ENCODE results near the gene CST5. TPM values are rescaled to one million over a fixed set of nuclear protein-coding genes. Genes with fewer than 3 reads are reported as not detected.

Gene CST5
- total and polyA plus RNA-seq, 2 experiments from 2014 or later = not detected

DNA sequence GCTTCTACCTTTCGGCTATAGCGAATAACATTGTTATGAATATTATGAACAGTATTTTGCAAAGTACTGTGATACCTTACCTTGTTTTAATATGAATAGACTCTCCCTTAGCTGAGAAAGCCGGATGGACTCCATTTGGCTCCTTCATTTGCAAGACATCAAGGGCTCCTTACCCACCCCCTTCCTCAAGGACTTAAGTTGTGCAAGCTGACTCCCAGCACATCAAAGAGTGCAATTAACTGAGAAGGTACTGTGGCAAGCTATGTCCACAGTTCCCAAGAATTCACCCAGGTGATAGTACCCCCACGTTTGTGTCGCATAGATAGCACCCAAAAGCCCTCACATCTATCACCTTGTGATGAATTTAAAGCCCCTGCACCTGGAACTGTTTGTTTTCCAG is 11.2 kb downstream of the CST5 start:
- peak overlapping the region; percentile 43; the same call in 1 of the 2 replicates for H3K27ac Mint-ChIP-seq
- Histone ChIP-seq H3K36me3 (ENCODE audit: insufficient read depth) (no peaks in the 10 kb centered on the region), H3K4me2 (peak overlapping the region; percentile 60), H3K4me3 (peak overlapping the region; percentile 26), H3K27ac (ENCODE audit: low read depth) (no peak overlapping the region), H3K79me2 (replicated peaks; ENCODE audit: insufficient read depth) (no peaks in the 10 kb centered on the region), H3F3A (replicated peaks; ENCODE audit: low read depth) (no peaks in the 10 kb centered on the region), H3K27me3 (ENCODE audit: insufficient read depth) (no peaks in the 10 kb centered on the region), H3K9me2 (ENCODE audit: insufficient read depth) (no peaks in the 10 kb centered on the region; the same call in 1 of the 2 replicates), H2AFZ (no peak overlapping the region), H3K4me1 (ENCODE audit: insufficient read depth) (peaks cover 51% of the 10 kb centered on the region), H4K20me1 (replicated peaks; ENCODE audit: insufficient read depth) (no peaks in the 10 kb centered on the region)
- peaks cover 13% of the 10 kb centered on the region for H3K27me3 Mint-ChIP-seq (ENCODE audit: insufficient read depth, low read depth, poor library complexity)
- peaks cover 61% of the 10 kb centered on the region for H3K4me1 Mint-ChIP-seq
- TF ChIP-seq POLR2AphosphoS5 (IDR thresholded peaks at IDR 0.05; ENCODE audit: low read depth) (0 out of 2 replicates have a peak, but pooled peaks have one; percentile 30), CREB1 (CRISPR knock-in tag; IDR thresholded peaks at IDR 0.05; ENCODE audit: low read depth) (no peak), CTCF (conservative IDR thresholded peaks at IDR 0.05; ENCODE audit: low read depth in 2 of 2) (no peak), ZNF114 (CRISPR knock-in tag; IDR thresholded peaks at IDR 0.05) (no peak), NANOG (IDR thresholded peaks at IDR 0.05; ENCODE audit: borderline replicate concordance) (peak; percentile 75; the same call in 1 of the 2 replicates), ZNF331 (CRISPR knock-in tag; IDR thresholded peaks at IDR 0.05; ENCODE audit: low read depth) (no peak), STAT1 (IDR thresholded peaks at IDR 0.05; ENCODE audit: unreplicated experiment) (no peak), JUNB (IDR thresholded peaks at IDR 0.05; ENCODE audit: unreplicated experiment) (no peak), EZH2phosphoT487 (IDR thresholded peaks at IDR 0.05; ENCODE audit: unreplicated experiment) (no peak), EZH2 (IDR thresholded peaks at IDR 0.05; ENCODE audit: low read depth, unreplicated experiment) (no peak)
- TF ChIP-seq, protein P1, sequence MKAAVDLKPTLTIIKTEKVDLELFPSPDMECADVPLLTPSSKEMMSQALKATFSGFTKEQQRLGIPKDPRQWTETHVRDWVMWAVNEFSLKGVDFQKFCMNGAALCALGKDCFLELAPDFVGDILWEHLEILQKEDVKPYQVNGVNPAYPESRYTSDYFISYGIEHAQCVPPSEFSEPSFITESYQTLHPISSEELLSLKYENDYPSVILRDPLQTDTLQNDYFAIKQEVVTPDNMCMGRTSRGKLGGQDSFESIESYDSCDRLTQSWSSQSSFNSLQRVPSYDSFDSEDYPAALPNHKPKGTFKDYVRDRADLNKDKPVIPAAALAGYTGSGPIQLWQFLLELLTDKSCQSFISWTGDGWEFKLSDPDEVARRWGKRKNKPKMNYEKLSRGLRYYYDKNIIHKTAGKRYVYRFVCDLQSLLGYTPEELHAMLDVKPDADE (IDR thresholded peaks at IDR 0.05) = peak; percentile 45; the same call in 1 of the 2 replicates
- TF ChIP-seq, protein P2, sequence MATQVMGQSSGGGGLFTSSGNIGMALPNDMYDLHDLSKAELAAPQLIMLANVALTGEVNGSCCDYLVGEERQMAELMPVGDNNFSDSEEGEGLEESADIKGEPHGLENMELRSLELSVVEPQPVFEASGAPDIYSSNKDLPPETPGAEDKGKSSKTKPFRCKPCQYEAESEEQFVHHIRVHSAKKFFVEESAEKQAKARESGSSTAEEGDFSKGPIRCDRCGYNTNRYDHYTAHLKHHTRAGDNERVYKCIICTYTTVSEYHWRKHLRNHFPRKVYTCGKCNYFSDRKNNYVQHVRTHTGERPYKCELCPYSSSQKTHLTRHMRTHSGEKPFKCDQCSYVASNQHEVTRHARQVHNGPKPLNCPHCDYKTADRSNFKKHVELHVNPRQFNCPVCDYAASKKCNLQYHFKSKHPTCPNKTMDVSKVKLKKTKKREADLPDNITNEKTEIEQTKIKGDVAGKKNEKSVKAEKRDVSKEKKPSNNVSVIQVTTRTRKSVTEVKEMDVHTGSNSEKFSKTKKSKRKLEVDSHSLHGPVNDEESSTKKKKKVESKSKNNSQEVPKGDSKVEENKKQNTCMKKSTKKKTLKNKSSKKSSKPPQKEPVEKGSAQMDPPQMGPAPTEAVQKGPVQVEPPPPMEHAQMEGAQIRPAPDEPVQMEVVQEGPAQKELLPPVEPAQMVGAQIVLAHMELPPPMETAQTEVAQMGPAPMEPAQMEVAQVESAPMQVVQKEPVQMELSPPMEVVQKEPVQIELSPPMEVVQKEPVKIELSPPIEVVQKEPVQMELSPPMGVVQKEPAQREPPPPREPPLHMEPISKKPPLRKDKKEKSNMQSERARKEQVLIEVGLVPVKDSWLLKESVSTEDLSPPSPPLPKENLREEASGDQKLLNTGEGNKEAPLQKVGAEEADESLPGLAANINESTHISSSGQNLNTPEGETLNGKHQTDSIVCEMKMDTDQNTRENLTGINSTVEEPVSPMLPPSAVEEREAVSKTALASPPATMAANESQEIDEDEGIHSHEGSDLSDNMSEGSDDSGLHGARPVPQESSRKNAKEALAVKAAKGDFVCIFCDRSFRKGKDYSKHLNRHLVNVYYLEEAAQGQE (IDR thresholded peaks at IDR 0.05; ENCODE audit: unreplicated experiment) = no peak
- TF ChIP-seq, protein P3, sequence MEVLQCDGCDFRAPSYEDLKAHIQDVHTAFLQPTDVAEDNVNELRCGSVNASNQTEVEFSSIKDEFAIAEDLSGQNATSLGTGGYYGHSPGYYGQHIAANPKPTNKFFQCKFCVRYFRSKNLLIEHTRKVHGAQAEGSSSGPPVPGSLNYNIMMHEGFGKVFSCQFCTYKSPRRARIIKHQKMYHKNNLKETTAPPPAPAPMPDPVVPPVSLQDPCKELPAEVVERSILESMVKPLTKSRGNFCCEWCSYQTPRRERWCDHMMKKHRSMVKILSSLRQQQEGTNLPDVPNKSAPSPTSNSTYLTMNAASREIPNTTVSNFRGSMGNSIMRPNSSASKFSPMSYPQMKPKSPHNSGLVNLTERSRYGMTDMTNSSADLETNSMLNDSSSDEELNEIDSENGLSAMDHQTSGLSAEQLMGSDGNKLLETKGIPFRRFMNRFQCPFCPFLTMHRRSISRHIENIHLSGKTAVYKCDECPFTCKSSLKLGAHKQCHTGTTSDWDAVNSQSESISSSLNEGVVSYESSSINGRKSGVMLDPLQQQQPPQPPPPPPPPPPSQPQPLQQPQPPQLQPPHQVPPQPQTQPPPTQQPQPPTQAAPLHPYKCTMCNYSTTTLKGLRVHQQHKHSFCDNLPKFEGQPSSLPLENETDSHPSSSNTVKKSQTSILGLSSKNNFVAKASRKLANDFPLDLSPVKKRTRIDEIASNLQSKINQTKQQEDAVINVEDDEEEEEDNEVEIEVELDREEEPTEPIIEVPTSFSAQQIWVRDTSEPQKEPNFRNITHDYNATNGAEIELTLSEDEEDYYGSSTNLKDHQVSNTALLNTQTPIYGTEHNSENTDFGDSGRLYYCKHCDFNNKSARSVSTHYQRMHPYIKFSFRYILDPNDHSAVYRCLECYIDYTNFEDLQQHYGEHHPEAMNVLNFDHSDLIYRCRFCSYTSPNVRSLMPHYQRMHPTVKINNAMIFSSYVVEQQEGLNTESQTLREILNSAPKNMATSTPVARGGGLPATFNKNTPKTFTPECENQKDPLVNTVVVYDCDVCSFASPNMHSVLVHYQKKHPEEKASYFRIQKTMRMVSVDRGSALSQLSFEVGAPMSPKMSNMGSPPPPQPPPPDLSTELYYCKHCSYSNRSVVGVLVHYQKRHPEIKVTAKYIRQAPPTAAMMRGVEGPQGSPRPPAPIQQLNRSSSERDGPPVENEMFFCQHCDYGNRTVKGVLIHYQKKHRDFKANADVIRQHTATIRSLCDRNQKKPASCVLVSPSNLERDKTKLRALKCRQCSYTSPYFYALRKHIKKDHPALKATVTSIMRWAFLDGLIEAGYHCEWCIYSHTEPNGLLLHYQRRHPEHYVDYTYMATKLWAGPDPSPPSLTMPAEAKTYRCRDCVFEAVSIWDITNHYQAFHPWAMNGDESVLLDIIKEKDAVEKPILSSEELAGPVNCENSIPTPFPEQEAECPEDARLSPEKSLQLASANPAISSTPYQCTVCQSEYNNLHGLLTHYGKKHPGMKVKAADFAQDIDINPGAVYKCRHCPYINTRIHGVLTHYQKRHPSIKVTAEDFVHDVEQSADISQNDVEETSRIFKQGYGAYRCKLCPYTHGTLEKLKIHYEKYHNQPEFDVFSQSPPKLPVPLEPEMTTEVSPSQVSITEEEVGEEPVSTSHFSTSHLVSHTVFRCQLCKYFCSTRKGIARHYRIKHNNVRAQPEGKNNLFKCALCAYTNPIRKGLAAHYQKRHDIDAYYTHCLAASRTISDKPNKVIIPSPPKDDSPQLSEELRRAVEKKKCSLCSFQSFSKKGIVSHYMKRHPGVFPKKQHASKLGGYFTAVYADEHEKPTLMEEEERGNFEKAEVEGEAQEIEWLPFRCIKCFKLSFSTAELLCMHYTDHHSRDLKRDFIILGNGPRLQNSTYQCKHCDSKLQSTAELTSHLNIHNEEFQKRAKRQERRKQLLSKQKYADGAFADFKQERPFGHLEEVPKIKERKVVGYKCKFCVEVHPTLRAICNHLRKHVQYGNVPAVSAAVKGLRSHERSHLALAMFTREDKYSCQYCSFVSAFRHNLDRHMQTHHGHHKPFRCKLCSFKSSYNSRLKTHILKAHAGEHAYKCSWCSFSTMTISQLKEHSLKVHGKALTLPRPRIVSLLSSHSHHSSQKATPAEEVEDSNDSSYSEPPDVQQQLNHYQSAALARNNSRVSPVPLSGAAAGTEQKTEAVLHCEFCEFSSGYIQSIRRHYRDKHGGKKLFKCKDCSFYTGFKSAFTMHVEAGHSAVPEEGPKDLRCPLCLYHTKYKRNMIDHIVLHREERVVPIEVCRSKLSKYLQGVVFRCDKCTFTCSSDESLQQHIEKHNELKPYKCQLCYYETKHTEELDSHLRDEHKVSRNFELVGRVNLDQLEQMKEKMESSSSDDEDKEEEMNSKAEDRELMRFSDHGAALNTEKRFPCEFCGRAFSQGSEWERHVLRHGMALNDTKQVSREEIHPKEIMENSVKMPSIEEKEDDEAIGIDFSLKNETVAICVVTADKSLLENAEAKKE (CRISPR knock-in tag; IDR thresholded peaks at IDR 0.05) = no peak
- ATAC-seq (peak; percentile 28; the same call in 2 of the 3 replicates), DNase-seq (ENCODE audit: low spot score) (peak; percentile 55)
- peak overlapping the region; percentile 53 for H3K4me3 Mint-ChIP-seq
- H3K9me3 Mint-ChIP-seq = peaks cover 1% of the 10 kb centered on the region; the same call in 1 of the 3 replicates
- no peaks in the 10 kb centered on the region; the same call in 2 of the 3 replicates for H3K36me3 Mint-ChIP-seq (ENCODE audit: low read depth)
